HG03039 (cell line): Measurements from ENCODE around the gene NFKBIE.
"Not testable (repeated sequence)": the region's sequence is repeated elsewhere in the genome, so short reads cannot be mapped to it uniquely, and the experiment has no call there.

Experiments used
- ATAC-seq: cut with Tn5 transposase; IDR thresholded peaks from one replicate; pipeline ENCODE4 v1.9.1; 2021; ENCODE audit warnings: mild to moderate bottlenecking, moderate library complexity; ENCODE audit not compliant: unreplicated experiment

NFKBIE gene

GRCh38 chr6:44265007-44265721 is at the start of gene NFKBIE:
Gene NFKBIE (minus strand): TSS chr6:44265551. CDS start chr6:44265346, 205 bp downstream.
- peak; percentile 39 for ATAC-seq

- not testable (repeated sequence) for ATAC-seq
Measured at GRCh38 chr6:44314657-44315056, 49.3 kb upstream of the NFKBIE start.

GRCh38 chr6:44312901-44313788 is 47.8 kb upstream of the NFKBIE start, which contains the start of gene AARS2:
Gene AARS2 (minus strand): TSS chr6:44313347. CDS start chr6:44313323, 24 bp downstream.
- peak; percentile 83 for ATAC-seq

- ATAC-seq: no peak
Measured at GRCh38 chr6:44311767-44312166, 46.4 kb upstream of the NFKBIE start.

- ATAC-seq: no peak
Measured at GRCh38 chr6:44311304-44311703, 46.0 kb upstream of the NFKBIE start.

- ATAC-seq: no peak
Measured at GRCh38 chr6:44310241-44310640, 44.9 kb upstream of the NFKBIE start.

- no peak for ATAC-seq
Measured at GRCh38 chr6:44309631-44310030, 44.3 kb upstream of the NFKBIE start.

- no peak for ATAC-seq
Measured at GRCh38 chr6:44309092-44309491, 43.7 kb upstream of the NFKBIE start.

GRCh38 chr6:44307217-44307616 is 41.9 kb upstream of the NFKBIE start:
- ATAC-seq: no peak

- no peak for ATAC-seq
Measured at GRCh38 chr6:44306710-44307109, 41.4 kb upstream of the NFKBIE start.

GRCh38 chr6:44305200-44305725 is 39.9 kb upstream of the NFKBIE start:
- ATAC-seq: no peak

GRCh38 chr6:44304282-44305199 is 39.2 kb upstream of the NFKBIE start:
- ATAC-seq: no peak

- ATAC-seq: no peak
Measured at GRCh38 chr6:44303842-44304241, 38.5 kb upstream of the NFKBIE start.

GRCh38 chr6:44302856-44303255 is 37.5 kb upstream of the NFKBIE start:
- ATAC-seq: no peak

GRCh38 chr6:44301782-44302564 is 36.6 kb upstream of the NFKBIE start:
- ATAC-seq: no peak

GRCh38 chr6:44301106-44301505 is 35.8 kb upstream of the NFKBIE start:
- no peak for ATAC-seq

- no peak for ATAC-seq
Measured at GRCh38 chr6:44300292-44300823, 35.0 kb upstream of the NFKBIE start.

GRCh38 chr6:44298864-44299263 is 33.5 kb upstream of the NFKBIE start:
- no peak for ATAC-seq

GRCh38 chr6:44298055-44298803 is 32.9 kb upstream of the NFKBIE start:
- no peak for ATAC-seq
